HL-60/S4 (cell line): Measurements from ENCODE around the gene HBG2.
"Not testable (repeated sequence)": the region's sequence is repeated elsewhere in the genome, so short reads cannot be mapped to it uniquely, and the experiment has no call there.

Source experiments
- in situ Hi-C: fragments of 300-500 bp; cut with MboI; formaldehyde crosslinking; loops from 2 replicates; pipeline ENCODE4 v1.14.3; 2022; ENCODE audit warnings: low sequenced_read_pairs

HBG2 gene

DNA sequence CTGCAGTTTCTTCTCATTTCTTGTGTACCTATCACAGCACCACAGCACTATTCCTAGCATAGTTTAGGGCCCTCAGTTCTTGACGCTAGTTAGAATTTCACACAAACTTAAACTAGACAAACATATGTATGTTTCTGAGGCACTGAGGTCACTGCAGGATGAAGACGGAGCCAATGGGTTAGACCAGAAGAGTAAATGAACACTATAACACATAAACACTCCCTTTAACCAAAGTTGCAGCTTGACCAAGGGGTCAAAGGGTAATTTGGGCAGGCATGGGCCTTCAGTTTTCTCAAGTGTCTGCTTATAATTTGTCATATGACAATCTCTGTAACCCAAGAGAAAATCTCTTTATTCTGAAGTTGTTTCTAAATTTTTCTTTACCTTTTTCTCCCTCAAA lies 28.0 kb upstream of the HBG2 start:
- in situ Hi-C loops: no loop called here

- in situ Hi-C loops: no loop called here
These were observed 27.0 kb upstream of the HBG2 start for GRCh38 chr11:5281596-5281995.

- in situ Hi-C loops: no loop called here
These were observed 26.1 kb upstream of the HBG2 start for GRCh38 chr11:5280582-5281102.

- in situ Hi-C loops: no loop called here
These were observed 25.0 kb upstream of the HBG2 start for GRCh38 chr11:5279471-5280090.

DNA sequence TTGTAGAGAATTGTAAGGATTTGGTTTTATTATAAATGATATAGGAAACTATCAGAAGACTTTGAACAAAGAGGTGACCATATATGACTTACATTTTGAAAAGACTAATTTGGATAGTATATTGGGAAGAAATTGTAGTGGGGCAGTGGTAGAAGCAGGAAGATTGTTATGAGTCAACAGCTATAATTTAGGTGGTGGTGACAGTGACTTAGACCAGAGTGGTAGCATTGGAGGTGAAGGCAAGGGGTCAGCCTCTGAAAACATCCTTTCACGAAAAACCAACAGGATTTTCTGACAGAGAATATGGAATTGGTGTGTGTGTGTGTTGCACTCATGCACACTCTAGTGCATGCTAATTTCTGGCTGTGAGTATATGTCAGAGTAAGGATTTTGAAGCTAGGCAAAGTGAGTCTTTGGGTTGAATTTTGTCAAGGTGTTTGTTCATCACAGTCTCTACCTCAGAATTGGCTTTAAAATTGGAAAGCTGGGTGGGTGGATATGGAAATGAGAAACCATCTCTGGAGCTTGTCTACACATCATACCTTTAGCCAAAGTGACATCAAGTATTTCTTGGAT lies 23.3 kb upstream of the HBG2 start:
- in situ Hi-C loops: no loop called here

GRCh38 chr11:5276697-5277096 lies 22.1 kb upstream of the HBG2 start:
- in situ Hi-C loops: no loop called here

- in situ Hi-C loops: no loop called here
These were observed 21.0 kb upstream of the HBG2 start for GRCh38 chr11:5275369-5276110.

- in situ Hi-C loops: no loop called here
These were observed 19.8 kb upstream of the HBG2 start for GRCh38 chr11:5274395-5274794.

GRCh38 chr11:5272395-5273017 lies 17.9 kb upstream of the HBG2 start:
- in situ Hi-C loops: no loop called here

DNA sequence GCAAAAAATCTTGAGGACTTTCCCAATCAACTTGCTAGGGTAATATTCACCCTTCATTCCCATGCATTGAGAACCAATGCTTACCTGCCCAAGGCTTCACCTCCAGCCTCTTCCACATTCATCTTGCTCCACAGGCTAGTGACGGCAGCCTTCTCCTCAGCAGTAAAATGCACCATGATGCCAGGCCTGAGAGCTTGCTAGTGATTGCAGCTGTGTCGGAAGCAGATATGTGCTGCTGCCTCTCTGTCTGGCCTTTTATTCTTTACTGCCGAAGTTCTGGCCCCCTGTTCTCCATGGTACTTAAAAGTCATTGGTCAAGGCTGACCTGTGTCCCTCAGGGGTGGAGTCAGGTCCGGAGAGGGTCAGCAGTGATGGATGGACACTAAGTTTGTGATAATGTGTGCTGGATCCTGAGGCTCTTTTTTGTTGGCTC lies 15.2 kb upstream of the HBG2 start, which contains the start of gene HBE1:
Gene HBE1, minus strand, starts transcription at position 231 of the 433 bp plus-strand sequence. Its CDS starts 55 bp downstream, at position 176.
- in situ Hi-C loops: no loop called here

GRCh38 chr11:5267033-5267563 lies 12.5 kb upstream of the HBG2 start:
- in situ Hi-C loops: no loop called here

DNA sequence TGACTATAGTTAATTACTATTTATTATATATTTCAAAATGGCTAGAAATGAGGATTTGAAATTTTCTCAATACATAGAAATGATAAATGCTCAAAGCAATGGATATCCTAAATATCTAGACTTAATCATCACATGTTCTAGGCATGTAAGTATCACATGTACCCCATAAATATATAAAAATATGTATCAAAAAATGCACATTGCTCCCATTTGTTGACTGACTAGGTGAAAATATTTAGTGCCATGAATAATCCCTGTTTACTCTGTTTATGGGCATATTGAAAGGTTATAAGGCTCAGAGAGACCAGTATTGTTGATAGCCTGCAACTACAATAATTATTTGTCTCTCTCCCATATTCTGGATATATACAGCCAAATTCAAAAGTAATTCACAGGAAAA lies 12.0 kb upstream of the HBG2 start:
- in situ Hi-C loops: no loop called here

GRCh38 chr11:5265832-5266231 lies 11.3 kb upstream of the HBG2 start:
- in situ Hi-C loops: no loop called here

GRCh38 chr11:5258543-5259262 lies 4.1 kb upstream of the HBG2 start:
- in situ Hi-C loops: no loop called here

DNA sequence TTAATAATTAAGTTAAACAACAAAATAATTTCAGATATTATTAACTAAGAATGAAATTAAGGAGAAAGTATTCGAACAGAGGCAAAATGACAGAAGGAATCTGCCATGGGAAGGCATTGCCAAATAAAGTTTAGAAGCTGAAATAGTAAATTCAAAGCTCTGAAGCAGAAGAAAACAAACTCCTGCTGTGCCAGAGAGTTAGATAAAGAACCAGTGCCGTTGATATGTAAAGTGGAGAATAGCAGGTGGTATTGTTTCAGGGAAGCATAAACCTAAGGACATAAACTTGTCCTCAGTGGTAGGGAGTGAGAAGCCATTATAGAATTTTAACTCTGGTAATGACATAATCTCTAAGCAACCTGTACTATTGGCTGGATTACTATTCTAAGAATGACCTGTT lies 2.7 kb upstream of the HBG2 start:
- in situ Hi-C loops: no loop called here

DNA sequence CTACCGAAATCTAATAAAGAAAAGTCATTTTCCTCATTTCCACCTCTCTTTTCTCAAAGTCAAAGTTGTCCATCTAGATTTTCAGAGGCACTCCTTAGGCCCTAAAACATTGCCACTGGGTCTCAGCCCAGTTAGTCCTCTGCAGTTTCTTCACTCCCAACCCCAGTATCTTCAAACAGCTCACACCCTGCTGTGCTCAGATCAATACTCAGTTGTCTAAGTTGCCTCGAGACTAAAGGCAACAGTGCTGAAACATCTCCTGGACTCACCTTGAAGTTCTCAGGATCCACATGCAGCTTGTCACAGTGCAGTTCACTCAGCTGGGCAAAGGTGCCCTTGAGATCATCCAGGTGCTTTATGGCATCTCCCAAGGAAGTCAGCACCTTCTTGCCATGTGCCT lies 558 bp downstream of the HBG2 start:
- in situ Hi-C loops: not testable (repeated sequence)

DNA sequence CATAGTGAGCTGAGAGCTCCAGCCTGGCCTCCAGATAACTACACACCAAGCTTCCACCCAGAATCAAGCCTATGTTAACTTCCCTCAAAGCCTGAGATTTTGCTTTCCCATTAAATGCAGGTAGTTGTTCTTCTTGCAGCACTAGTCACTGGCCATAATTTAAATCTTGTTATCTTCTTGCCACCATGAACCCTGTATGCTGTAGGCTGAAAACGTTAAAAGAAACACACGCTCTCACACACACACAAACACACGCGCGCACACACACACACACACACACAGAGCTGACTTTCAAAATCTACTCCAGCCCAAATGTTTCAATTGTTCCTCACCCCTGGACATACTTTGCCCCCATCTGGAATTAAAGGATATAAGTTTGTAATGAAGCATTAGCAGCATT lies 1.1 kb downstream of the HBG2 start:
- in situ Hi-C loops: not testable (repeated sequence)

- in situ Hi-C loops: no loop called here
These were observed 1.7 kb downstream of the HBG2 start for GRCh38 chr11:5252919-5253265.

DNA sequence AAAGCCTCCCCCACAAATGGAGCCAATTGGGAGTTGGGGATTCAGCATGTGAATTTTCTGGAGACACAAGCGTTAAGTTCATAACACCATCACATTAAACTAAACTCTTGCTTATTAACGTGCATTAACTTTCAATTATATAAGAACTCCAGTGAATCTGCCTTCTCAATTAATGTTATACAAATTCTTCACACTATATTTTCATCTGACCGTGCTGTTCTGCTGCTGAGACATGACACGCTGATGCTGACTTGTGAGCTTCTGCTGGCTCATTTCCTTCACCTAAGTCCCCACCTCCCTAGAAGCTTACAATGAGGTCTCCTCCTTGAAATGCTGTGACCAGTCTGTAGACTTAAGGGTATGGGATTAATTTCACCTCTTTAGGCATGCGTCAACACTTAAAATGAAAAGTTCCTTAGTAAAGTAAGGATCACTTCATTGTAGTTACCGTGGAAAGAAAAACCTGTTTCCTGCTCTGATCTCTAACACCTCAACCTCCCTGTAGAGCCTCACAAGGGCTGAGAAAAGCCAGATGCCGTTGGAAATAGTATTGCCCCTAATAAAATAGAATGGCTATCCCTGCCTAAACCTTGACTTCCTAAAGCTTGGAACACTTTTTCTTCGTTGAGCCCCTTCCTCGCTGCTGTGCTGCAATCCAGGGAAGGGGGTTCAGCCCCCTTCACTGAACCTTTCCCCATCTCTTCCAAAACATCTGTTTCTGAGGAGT lies 2.2 kb downstream of the HBG2 start:
- in situ Hi-C loops: no loop called here

DNA sequence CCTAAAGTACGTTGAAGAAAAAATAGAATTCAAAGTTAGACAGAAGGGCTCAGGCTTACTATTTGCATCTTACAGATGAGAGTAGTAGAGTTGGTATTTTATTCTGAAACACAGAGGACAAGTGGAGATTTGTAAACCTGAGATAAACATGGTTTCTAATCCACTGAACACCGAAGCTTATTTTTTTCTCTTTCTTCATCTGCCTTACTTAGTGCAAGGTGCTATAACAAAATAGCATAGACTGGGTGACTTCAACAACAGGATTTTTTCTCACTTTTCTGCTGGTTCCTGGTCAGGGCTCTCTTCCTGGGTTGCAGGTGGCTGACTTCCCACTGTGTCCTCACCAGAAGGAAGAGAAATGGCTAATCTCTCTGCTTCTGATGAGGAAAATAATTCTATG lies 2.8 kb downstream of the HBG2 start:
- in situ Hi-C loops: no loop called here
